Adrenal gland (tissue), 12 donors: ENCODE measurements around the gene CEP164. TPM values are rescaled to one million over a fixed set of nuclear protein-coding genes. Genes with fewer than 3 reads are reported as not detected.

ENCODE experiments used
- DNase-seq, 7 donors: peaks; one replicate each; pipeline ENCODE4 v3.0.0-alpha.2; 2019 to 2020
- H3K27ac ChIP-seq, 5 donors: fragments of 200-600 bp; sonication (generic) in 4 of 5; 1 replicate in 3 of 5; 2 replicates in 2 of 5; pipeline versions ENCODE4 v1.5.1 to v1.8.0; 2016 to 2020; ENCODE audit warnings: mild to moderate bottlenecking in 1 of 5
- H3K27me3 ChIP-seq: fragments of 200-600 bp; 2 replicates; pipeline ENCODE4 v1.8.0; 2021
- H3K36me3 ChIP-seq, 2 donors: fragments of 200-600 bp; replicated peaks in 1 of 2; 1 replicate in 1 of 2; 2 replicates in 1 of 2; pipeline versions ENCODE4 v1.5.1 to v1.8.0; 2018 to 2022
- H3K4me1 ChIP-seq, 2 donors: fragments of 200-600 bp; replicated peaks in 1 of 2; 1 replicate in 1 of 2; 2 replicates in 1 of 2; pipeline versions ENCODE4 v1.5.1 to v1.8.0; 2018 to 2021
- H3K4me3 ChIP-seq, 4 donors: fragments of 200-600 bp; sonication (generic) in 3 of 4; one replicate each; pipeline ENCODE4 v1.5.1; 2016 to 2018
- H3K9me3 ChIP-seq, 3 donors: fragments of 200-600 bp; sonication (generic) in 1 of 3; replicated peaks in 1 of 3; 1 replicate in 2 of 3; 2 replicates in 1 of 3; pipeline versions ENCODE4 v1.5.1 to v1.8.0; 2016 to 2021
- POLR2A ChIP-seq, 2 donors: fragments of 450-650 bp; IDR thresholded peaks; one replicate each; pipeline ENCODE4 v1.6.1; 2017; ENCODE audit warnings: antibody characterized with exemption in 2 of 2, mild to moderate bottlenecking in 2 of 2, moderate library complexity in 1 of 2
- WGBS, 4 donors: extraction: QIAGEN DNeasy Blood & Tissue Kit in 2 of 4; methylation state at CpG; one replicate each; pipeline versions ENCODE4 v1.1.5 to v1.1.7; 2013 to 2017; 5-methylcytosine and 5-hydroxymethylcytosine counted together
- intact Hi-C, 2 donors: fragments of 100-400 bp; cut with DNase I; formaldehyde crosslinking; loops; one replicate each; pipeline versions ENCODE4 v1.14.1 to v1.15.0; 2022 to 2023
- polyA plus RNA-seq, 3 donors: library from polyadenylated mRNA; stranded (reverse); fragments of 200-250 nt in 2 of 3; fragments of 350-450 nt in 1 of 3; fragmentation: Illumina TruSeq in 1 of 3; extraction: RNeasy Lipid Tissue Mini Kit (QIAGEN cat#74804) in 1 of 3; gene quantifications; one replicate each; pipeline ENCODE4 v1.2.3, GENCODE V29; 2013 to 2014
- total RNA-seq, 9 donors: library from RNA; depleted of rRNA in 4 of 9; stranded (reverse); fragments of >200 nt in 4 of 9; fragments of 120-200 nt in 1 of 9; fragmentation: NEBNext Ultra II Directional in 1 of 9; extraction: Animal tissue kit (Norgen Biotek cat#: 25700) in 1 of 9; gene quantifications; one replicate each; pipeline versions ENCODE4 v1.1.0 to v1.2.4, GENCODE V29; 2013 to 2023
- TF ChIP-seq, protein P1 (sequence below), 6 experiments: fragments of 450-650 bp in 4 of 6; fragments of 200-600 bp in 2 of 6; sonication (generic) in 1 of 6; IDR thresholded peaks; 1 replicate in 5 of 6; 2 replicates in 1 of 6; pipeline versions ENCODE4 v1.5.1 to v1.8.0; 2016 to 2021; ENCODE audit warnings: antibody characterized with exemption in 6 of 6, mild to moderate bottlenecking in 2 of 6, moderate library complexity in 1 of 6
- donor health status: healthy with polysubstance abuse.
- donor health status: Bipolar disorder and iron deficiency.
- donor health status: DM: yes; HTN: yes; CAD: no.
- donor health status: DM: no; HTN: no; CAD: no.
- donor health status: DM: no; HTN: no; CAD: no.
- donor health status: DM: yes; HTN: yes; CAD: no.

CEP164 gene
- total and polyA plus RNA-seq, 12 donors, result 10.6 to 82.9 (median 24.1) TPM

DNA sequence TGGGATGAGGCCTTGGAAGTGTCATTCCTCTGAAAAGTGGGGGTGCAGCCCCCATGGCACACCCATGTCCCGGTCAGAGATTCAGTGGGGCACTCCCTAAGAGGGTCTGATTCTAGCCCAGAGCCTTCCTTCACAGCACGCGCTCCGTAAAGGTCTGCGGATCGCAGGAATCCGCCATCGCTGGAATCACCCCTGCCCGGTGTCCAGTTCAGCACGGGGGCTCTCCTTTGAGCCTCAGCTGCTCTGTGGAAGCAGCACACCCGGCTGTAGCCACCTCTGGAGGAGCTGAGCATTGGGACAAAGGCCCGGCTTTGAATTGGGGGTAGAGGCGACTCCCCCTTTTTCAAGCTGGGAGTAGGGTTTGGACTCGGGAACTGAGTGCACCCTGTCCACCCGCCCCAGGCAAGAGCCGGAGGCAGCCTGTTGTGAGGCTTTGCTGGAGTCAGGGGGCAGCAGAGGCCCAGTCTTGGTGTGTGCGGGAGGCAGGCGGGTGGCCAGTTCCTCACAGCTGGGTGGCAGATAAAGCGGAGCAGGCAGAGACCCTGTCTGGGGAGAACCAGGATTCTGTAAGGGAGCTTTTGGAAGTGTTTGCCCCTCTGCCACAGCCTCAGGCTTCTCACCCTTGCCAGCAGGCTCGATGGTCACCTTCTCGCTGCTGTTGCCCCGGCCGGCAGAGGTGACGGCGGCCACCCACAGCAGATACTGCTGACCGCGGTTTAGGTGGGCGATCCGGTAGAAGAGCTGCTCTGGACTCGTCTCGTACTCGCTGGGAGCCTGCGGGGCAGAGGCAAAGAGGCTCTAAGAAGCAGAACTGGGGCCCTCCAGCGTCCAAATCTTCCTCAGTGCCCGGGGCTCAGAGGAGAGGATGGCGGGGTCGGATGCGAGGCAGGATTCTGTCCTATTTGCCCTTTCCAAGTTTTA is 115.9 kb downstream of the CEP164 start:
- H3K9me3 ChIP-seq, result no peaks in the 10 kb centered on the region
- peaks cover 0 to 5% of the 10 kb centered on the region in 2 donors for H3K4me1 ChIP-seq
- no peak overlapping the region for H3K4me3 ChIP-seq
- DNase-seq, result peak; percentile 33 to 81 (median 42)
- WGBS, 4 donors, result 27 to 36% (median 34%) methylated on average over 9 to 38 of the region's 38 CpGs
- H3K27me3 ChIP-seq, result peaks cover 8% of the 10 kb centered on the region
- H3K36me3 ChIP-seq, result no peaks in the 10 kb centered on the region
- TF ChIP-seq POLR2A (IDR thresholded peaks at IDR 0.05), result no peak
- TF ChIP-seq, protein P1, sequence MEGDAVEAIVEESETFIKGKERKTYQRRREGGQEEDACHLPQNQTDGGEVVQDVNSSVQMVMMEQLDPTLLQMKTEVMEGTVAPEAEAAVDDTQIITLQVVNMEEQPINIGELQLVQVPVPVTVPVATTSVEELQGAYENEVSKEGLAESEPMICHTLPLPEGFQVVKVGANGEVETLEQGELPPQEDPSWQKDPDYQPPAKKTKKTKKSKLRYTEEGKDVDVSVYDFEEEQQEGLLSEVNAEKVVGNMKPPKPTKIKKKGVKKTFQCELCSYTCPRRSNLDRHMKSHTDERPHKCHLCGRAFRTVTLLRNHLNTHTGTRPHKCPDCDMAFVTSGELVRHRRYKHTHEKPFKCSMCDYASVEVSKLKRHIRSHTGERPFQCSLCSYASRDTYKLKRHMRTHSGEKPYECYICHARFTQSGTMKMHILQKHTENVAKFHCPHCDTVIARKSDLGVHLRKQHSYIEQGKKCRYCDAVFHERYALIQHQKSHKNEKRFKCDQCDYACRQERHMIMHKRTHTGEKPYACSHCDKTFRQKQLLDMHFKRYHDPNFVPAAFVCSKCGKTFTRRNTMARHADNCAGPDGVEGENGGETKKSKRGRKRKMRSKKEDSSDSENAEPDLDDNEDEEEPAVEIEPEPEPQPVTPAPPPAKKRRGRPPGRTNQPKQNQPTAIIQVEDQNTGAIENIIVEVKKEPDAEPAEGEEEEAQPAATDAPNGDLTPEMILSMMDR (IDR thresholded peaks at IDR 0.05), result peak in 5 of 6 experiments; percentile 12 to 57 (median 47)
- intact Hi-C loops, result no loop called here
- peak overlapping the region in 1 of 5 donors; percentile 21 for H3K27ac ChIP-seq

DNA sequence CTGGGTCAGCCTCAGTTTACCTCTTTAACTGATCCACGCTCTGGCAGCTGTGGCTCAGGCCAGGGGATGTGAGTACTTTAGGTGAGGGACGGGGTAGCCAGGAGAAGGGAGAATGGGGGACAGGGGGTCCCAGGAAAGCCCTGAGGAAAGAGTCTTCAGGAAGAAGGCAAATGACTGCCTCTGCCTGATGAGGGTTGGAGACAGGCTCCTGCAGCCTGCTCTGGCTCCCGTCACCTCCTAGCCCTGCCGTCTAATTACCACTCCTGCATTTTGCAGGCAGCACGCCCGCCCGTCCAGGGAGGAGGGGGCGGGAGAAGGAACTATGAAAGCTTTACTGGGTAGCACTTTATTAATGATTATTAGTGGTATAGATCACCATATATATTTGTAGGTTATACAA is 116.6 kb downstream of the CEP164 start:
- Histone ChIP-seq H3K9me3 (no peaks in the 10 kb centered on the region), H3K4me1 (peaks cover 0 to 5% of the 10 kb centered on the region in 2 donors), H3K27ac (peak overlapping the region in 1 of 5 donors; percentile 21), H3K4me3 (no peak overlapping the region), H3K36me3 (no peaks in the 10 kb centered on the region), H3K27me3 (peaks cover 8% of the 10 kb centered on the region)
- no peak for DNase-seq
- TF ChIP-seq, protein P1 (IDR thresholded peaks at IDR 0.05), result no peak
- TF ChIP-seq POLR2A (IDR thresholded peaks at IDR 0.05), result no peak
- intact Hi-C loops, result no loop called here
- 49 to 76% (median 54%) methylated on average over 8 of the region's 8 CpGs for WGBS, 4 donors

DNA sequence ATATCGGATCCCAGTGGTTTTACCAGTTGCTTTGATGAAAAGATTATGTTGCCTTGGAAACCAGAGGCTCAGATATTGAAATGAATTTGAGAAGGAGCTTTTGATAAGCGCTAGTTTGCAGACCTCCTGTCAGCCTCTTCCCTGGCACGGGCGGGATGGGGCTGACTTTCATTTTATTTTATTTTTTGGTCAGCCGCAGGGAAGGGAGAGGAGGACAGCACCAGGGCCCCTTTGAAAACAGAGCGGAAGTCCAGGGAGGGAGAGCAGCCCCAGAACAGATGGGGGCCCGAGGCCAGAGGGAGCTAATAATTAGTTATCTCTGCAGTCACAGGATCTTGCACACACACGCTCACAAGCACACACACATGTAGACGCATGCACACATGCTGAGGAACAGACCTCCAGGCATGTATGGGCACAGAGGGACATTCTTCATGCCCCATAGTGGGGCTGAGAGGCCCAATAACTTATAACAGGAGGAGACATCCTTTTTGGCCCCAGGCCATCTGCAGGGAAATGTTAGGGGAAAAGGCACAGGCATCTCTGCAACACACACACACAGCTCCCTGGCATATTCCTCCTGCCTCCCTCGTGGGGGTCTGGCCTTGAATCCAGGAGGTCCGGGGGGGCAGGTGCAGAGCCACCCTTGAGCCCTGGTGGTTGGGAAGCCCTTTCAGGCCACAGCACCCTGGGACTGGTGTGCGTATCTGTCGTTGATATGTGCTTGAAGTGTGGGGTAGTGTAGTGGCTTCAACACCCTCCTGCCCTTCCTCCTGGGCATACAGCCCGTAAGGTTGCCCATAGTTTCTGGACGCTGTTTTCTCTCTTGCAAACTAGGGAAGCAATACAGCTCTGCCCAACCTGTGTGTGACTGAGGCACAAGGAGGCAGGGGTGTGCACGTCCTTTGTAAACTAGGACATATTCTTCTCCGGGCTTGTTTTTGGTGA is 117.3 kb downstream of the CEP164 start:
- Histone ChIP-seq H3K36me3 (no peaks in the 10 kb centered on the region), H3K27me3 (peaks cover 8% of the 10 kb centered on the region), H3K27ac (peak overlapping the region in 1 of 5 donors; percentile 5), H3K4me1 (peaks cover 0 to 5% of the 10 kb centered on the region in 2 donors), H3K9me3 (no peaks in the 10 kb centered on the region), H3K4me3 (no peak overlapping the region)
- no peak for TF ChIP-seq POLR2A (IDR thresholded peaks at IDR 0.05)
- TF ChIP-seq, protein P1 (IDR thresholded peaks at IDR 0.05), result no peak
- DNase-seq, result no peak
- WGBS, 4 donors, result 56 to 72% (median 67%) methylated on average over 13 to 17 of the region's 17 CpGs
- intact Hi-C loops, result no loop called here
